Germinal center (tissue), 1 donor: ENCODE data around the gene SMYD3.
"Not testable (repeated sequence)": the region's sequence is repeated elsewhere in the genome, so short reads cannot be mapped to it uniquely, and the experiment has no call there.

ENCODE experiments used
- DNase-seq: peaks from one replicate; pipeline ENCODE4 v3.0.0; 2012; ENCODE audit warnings: mixed read lengths, low spot score

Gene SMYD3

DNA sequence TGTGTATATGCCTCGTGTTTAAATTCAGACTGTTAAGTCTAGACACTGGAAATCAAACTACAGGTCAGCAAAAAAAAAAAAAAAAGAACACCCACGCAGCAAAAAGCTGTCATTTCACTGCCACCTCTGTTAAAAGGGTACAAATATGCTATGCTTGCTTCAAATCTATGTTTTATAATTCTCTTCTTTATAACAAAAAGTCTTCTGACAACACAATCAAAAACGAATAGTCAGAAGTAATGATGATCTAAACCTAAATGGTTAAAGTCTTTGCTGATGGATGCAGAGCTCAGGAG, 438.9 kb downstream of the SMYD3 start:
- no peak for DNase-seq

- no peak for DNase-seq
These were observed 439.5 kb downstream of the SMYD3 start for GRCh38 chr1:246067432-246068216.

- DNase-seq, result no peak
These were observed 440.5 kb downstream of the SMYD3 start for GRCh38 chr1:246066573-246066972.

DNA sequence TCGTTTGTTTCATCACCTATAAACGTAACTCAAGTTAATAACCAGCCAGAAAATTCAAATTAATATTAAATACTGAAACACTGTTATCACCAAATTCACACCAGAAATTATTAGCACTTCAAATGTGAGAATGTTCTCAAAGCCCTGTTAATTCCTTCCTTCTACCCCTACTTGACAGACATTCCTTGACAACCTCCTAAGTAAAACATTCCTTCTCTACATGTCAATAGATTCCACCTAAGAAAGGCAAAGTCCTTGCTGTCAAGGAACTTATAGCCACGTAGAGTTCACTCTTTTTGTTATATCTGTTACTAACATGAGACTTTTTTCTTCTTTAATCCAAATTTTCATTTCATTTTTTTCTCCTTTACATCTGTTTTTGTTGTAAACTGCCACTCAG, 441.5 kb downstream of the SMYD3 start:
- DNase-seq, result no peak

DNA sequence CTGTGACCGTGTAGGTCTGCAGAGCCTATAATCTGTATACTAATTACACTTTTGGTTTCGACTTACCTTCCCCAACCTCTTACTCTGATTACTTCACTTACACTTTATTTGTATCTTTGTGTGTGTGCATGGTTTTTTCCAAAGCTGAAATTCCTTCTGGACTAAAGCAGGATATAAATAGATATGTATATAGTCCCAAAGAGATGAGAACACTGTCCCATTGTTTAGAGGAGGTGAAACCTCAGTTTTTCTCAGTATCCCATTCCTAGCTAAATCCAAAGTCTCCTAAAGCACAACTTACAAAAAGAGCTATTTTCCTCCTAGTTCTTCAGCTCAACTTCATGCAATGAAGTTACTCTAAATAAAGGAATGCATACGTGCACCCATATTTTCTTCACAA, 442.2 kb downstream of the SMYD3 start:
- no peak for DNase-seq

- no peak for DNase-seq
These were observed 444.0 kb downstream of the SMYD3 start for GRCh38 chr1:246063013-246063616.

DNA sequence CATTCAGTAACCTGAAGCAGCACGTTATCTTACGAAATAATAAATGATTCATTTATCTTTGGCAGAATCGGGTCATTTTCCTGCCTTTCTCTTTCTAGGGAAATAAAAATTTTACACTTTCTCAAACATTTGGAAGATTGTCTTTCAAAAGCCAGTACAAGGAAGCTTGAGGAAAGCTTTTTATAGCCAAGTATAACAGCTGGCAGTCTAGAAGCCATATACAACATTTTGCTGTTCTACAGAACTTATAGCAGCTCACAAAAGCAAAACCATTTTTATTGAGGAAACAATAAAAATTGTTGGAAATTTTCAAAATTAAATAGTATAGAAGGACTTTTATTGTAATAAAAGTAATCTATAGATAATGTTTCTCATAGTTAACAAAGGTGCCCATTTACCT, 448.6 kb downstream of the SMYD3 start:
- no peak for DNase-seq

- no peak for DNase-seq
These were observed 454.5 kb downstream of the SMYD3 start for GRCh38 chr1:246052603-246053002.

DNA sequence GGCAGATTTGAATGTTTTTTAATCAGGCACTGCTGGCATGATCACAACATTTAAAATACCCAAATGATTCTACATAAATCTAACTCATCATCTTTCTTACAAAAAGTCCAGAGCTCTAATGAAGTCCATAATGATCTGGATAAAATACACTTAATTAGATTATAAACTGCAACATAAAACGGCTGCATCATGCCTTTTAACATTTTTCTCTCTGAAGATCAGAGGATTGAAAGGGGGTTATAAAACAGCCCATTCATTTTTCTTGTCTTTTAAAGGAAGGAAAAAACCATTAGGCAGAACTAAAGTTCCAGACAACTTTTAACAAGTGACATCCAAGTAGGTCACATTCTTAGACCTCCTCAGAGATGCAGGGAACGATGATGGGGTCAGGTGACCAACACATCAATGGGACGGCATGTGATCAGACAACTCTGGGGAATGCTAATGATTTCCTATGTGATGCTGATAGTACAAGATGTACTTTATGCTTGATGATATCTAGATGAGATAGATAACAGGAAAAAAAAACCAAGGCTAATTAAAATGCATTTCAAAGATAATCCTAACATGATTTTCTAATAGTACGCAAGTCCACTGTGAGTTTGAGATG, 455.1 kb downstream of the SMYD3 start:
- no peak for DNase-seq

GRCh38 chr1:246048693-246049092, 458.4 kb downstream of the SMYD3 start:
- DNase-seq, result no peak

DNA sequence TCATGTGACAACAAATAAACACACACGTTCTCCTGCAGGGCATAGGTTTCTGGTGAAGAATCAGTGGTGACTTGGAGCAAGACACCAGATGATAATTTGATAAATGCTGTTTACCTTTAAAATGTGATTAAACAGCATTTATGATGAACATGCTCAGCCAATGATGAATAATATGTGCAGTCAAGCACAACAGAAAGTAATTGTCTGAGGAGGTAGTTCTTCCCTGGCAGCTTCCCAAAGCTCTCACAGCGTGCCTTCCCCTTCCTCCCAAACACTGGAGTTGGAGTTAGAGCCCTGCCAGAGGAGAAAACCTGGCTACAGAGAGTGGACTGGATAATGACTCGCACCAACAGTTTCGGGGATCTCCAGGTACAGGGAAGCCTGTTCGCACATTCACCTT, 463.5 kb downstream of the SMYD3 start:
- DNase-seq, result no peak

GRCh38 chr1:246041360-246041759, 465.7 kb downstream of the SMYD3 start:
- DNase-seq, result no peak

DNA sequence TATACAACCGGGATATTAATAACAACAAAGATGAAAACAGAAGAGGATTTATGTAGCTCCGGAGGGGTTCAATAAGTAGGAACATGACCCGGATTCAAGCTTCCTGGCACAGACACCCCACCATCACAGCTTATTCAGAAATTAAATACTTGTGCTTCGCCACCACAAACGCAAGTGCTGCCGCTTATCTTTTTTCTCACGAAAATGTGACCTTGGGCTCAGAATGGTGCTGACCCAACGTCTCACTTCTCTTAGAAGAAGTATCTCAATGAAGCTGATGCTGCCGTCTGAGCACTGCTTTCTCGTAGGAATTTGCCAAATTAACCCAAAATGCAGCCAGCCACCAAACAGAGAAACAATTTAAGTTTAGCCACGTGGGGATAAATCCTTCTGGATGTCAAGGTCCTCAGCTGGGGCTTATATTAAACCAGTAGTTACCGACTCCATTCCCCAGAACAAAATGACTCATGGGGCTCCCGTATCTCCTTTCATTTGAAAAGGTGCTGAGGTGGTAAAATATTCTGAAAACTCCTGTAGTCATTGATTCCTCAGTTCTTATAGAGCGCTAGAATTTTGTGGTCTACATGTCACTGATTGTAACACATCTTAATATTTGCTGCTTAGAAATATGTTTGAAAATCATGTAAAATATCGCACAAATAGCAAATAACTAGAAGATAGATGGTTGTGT, 466.7 kb downstream of the SMYD3 start:
- no peak for DNase-seq

DNA sequence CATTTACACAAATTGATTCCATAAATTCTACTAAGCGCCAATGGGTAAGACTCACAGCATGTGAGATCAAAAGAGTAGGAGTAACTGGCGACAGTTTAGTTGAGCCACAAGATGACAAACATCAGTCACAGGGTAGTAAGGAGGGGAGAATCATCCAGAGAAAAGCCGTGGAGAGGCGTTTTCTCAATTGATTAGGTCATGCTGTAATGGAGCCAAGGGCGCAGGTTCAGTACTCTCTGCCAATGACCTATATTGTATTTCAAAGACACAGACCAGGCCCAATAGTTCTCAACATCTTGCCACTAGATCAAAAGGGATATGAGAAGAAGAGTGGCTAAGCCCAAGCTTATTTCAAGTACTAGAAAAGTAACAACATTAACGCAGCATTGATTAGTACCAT, 467.5 kb downstream of the SMYD3 start:
- no peak for DNase-seq

GRCh38 chr1:246037832-246038231, 469.2 kb downstream of the SMYD3 start:
- DNase-seq, result no peak

DNA sequence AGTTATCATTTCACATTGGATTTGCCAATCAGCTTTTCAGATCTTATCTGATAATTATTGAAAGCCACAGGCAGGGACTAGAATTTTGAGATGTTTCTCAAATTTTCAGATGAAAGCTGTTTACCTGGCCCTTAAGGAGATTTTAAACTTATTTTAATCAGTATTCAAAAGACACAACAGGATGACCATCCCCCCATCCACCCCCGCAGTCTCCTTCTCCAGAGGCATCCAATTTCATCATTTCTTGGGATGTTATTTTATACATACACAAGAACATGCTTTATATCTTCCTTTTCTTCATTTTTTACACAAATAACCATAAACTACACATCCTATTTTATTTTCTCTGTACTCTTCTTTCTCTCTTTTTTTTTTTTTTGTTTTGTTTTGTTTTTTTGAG, 470.9 kb downstream of the SMYD3 start:
- DNase-seq, result no peak

GRCh38 chr1:246035060-246035541, 472.0 kb downstream of the SMYD3 start:
- no peak for DNase-seq

DNA sequence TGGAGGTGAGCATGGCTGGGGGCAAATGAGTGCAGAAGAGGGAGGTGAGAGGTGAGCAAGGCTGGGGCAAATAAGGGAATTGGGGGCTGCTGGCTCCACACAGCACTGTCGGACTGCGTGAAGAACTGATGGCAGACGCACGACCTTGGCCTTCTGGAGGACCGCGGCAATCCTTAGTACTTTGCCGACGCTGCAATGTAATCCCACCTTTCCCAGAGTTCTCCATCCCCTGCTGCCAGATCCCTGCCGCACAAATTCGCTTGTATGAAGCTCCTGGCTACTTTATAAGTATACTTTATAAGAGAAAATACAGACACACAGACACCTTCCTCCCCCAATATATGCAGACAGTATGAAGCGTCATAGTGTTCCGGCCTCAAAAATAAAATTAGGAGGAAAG, 472.4 kb downstream of the SMYD3 start:
- DNase-seq, result no peak

DNA sequence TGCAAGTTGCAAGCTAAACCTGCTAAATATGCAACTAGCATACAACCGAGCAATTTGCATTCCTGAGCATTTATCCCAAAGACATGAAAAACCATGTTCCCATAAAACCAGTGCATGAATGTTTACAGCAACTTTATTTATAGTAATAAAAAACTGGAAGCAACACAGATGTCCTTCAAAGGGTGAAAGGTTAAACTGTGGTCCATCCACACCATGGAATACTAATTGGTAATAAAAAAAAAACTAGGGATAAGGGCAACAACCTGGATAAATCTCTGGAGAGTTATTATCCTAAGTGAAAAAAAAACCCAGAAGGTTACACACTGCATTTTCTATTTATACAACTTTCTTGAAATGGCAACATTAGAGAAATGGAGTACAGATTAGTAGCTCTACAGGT, 474.1 kb downstream of the SMYD3 start:
- DNase-seq, result no peak

- DNase-seq, result no peak
These were observed 475.0 kb downstream of the SMYD3 start for GRCh38 chr1:246032031-246032551.

- DNase-seq, result no peak
These were observed 477.5 kb downstream of the SMYD3 start for GRCh38 chr1:246029616-246030015.

DNA sequence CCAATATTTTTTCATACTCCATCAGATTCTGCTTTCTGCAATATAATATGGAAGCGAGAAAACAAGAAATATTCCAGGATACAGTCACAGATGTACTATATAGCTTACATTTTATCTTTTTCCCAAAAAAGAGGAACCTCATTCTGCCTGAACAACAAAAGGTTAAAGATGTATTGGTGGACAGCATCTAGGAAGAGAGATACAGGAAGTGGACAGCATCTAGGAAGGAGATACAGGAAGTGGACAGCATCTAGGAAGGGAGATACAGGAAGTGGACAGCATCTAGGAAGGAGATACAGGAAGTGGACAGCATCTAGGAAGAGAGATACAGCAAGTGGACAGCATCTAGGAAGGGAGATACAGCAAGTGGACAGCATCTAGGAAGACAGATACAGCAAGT, 483.0 kb downstream of the SMYD3 start:
- not testable (repeated sequence) for DNase-seq
